ENCODE data around the gene EIF1B.

GRCh38 chr3:40324621-40325020, 15.1 kb downstream of the EIF1B start:
- TF ChIP-seq CTCF (IDR thresholded peaks at IDR 0.05), result no peak
- no peak for TF ChIP-seq POLR2A (IDR thresholded peaks at IDR 0.05)

All from transverse colon (tissue), 3 donors.